IMR-90 (cell line): ENCODE data around the gene ZNF613. TPM values are rescaled to one million over a fixed set of nuclear protein-coding genes. Genes with fewer than 3 reads are reported as not detected.

Source experiments
- ATAC-seq: fragments of 200-7000 bp; cut with Tn5 transposase; 2 replicates; pipeline ENCODE4 v1.9.1; 2020; ENCODE audit warnings: low read depth, mild to moderate bottlenecking, moderate library complexity
- BruUV-seq: library from RNA; stranded (reverse); fragments of 400-500 nt; replicated peaks from 2 replicates; lab custom pipeline; 2021; lab: Mats Ljungman, UMichigan
- CTCF ChIA-PET: fragments of 300-600 bp; formaldehyde crosslinking; extraction: SDS; loops from one replicate; lab custom pipeline; 2021; ENCODE audit warnings: antibody characterized with exemption; lab: Yijun Ruan, JAX
- POLR2A ChIA-PET: fragments of 300-600 bp; sonication (Branson Sonifier 250); formaldehyde crosslinking; loops from one replicate; lab custom pipeline; 2022; ENCODE audit warnings: antibody characterized with exemption; ENCODE audit not compliant: unreplicated experiment; lab: Charles Lee
- DNase-seq: peaks from one replicate; pipeline ENCODE4 v3.0.0; 2013
- H2AFZ ChIP-seq: replicated peaks from 2 replicates; pipeline ENCODE3; 2013; ENCODE audit warnings: low read length, mild to moderate bottlenecking; ENCODE audit not compliant: poor library complexity
- H2AK5ac ChIP-seq: 2 replicates; pipeline ENCODE4 v1.6.1; 2013; ENCODE audit warnings: low read depth, low read length, inconsistent platforms
- H2AK9ac ChIP-seq: replicated peaks from 2 replicates; pipeline ENCODE3; 2013; ENCODE audit warnings: mild to moderate bottlenecking, low read depth, low read length, moderate library complexity; ENCODE audit not compliant: poor library complexity
- H2BK120ac ChIP-seq: 2 replicates; pipeline ENCODE4 v1.6.1; 2013; ENCODE audit warnings: low read depth, low read length, inconsistent platforms
- H2BK15ac ChIP-seq: 3 replicates; pipeline ENCODE4 v1.6.1; 2013; ENCODE audit warnings: low read depth, low read length, inconsistent platforms
- H2BK20ac ChIP-seq: 2 replicates; pipeline ENCODE4 v1.6.1; 2013; ENCODE audit warnings: low read depth, mild to moderate bottlenecking, inconsistent platforms, low read length, moderate library complexity
- H2BK5ac ChIP-seq: 2 replicates; pipeline ENCODE4 v1.6.1; 2013; ENCODE audit warnings: mild to moderate bottlenecking, low read depth, low read length, inconsistent platforms; ENCODE audit not compliant: poor library complexity, severe bottlenecking
- H3K14ac ChIP-seq: replicated peaks from 2 replicates; pipeline ENCODE4 v1.6.1; 2013; ENCODE audit warnings: low read depth, low read length, inconsistent platforms
- H3K18ac ChIP-seq: 2 replicates; pipeline ENCODE4 v1.6.1; 2013; ENCODE audit warnings: low read depth, low read length, control low read depth
- H3K23ac ChIP-seq: 2 replicates; pipeline ENCODE4 v1.6.1; 2013; ENCODE audit warnings: low read depth, low read length, inconsistent platforms
- H3K27ac ChIP-seq: 2 replicates; pipeline ENCODE4 v1.5.1; 2013; ENCODE audit warnings: mild to moderate bottlenecking, control low read depth, low read length; ENCODE audit not compliant: insufficient read depth
- H3K27me3 ChIP-seq: 2 replicates; pipeline ENCODE4 v1.6.1; 2013; ENCODE audit warnings: low read length; ENCODE audit not compliant: control insufficient read depth, insufficient read depth
- H3K36me3 ChIP-seq: 2 replicates; pipeline ENCODE4 v1.6.1; 2013; ENCODE audit warnings: low read length, mixed read lengths; ENCODE audit not compliant: control insufficient read depth, insufficient read depth
- H3K4ac ChIP-seq: 2 replicates; pipeline ENCODE4 v1.6.1; 2013; ENCODE audit warnings: low read depth, low read length, inconsistent platforms
- H3K4me1 ChIP-seq: 2 replicates; pipeline ENCODE4 v1.6.1; 2013; ENCODE audit warnings: low read length, mixed read lengths; ENCODE audit not compliant: control insufficient read depth, insufficient read depth
- H3K4me2 ChIP-seq: 2 replicates; pipeline ENCODE4 v1.6.1; 2013; ENCODE audit warnings: low read depth, mild to moderate bottlenecking, control low read depth, low read length, moderate library complexity
- H3K4me3 ChIP-seq: 2 replicates; pipeline ENCODE4 v1.5.1; 2013; ENCODE audit warnings: low read depth, mild to moderate bottlenecking, control low read depth, low read length, moderate library complexity; ENCODE audit not compliant: insufficient read depth
- H3K56ac ChIP-seq: 2 replicates; pipeline ENCODE4 v1.6.1; 2013; ENCODE audit warnings: low read length, inconsistent platforms; ENCODE audit not compliant: insufficient read depth; ENCODE audit errors: extremely low read depth
- H3K79me1 ChIP-seq, 2 experiments: 2 replicates each; pipeline ENCODE4 v1.6.1; 2013; ENCODE audit warnings: low read length in 2 of 2, inconsistent platforms in 1 of 2, low read depth in 1 of 2
- H3K9ac ChIP-seq: 2 replicates; pipeline ENCODE4 v1.6.1; 2013; ENCODE audit warnings: low read depth, low read length, control low read depth
- H3K9me1 ChIP-seq: 2 replicates; pipeline ENCODE4 v1.6.1; 2013; ENCODE audit warnings: low read length, inconsistent platforms; ENCODE audit not compliant: insufficient read depth
- H3K9me3 ChIP-seq: 2 replicates; pipeline ENCODE4 v1.6.1; 2013; ENCODE audit warnings: low read length; ENCODE audit not compliant: control insufficient read depth, insufficient read depth
- H4K20me1 ChIP-seq: 2 replicates; pipeline ENCODE4 v1.6.1; 2013; ENCODE audit warnings: low read length, inconsistent platforms; ENCODE audit not compliant: insufficient read depth
- H4K5ac ChIP-seq: 2 replicates; pipeline ENCODE4 v1.6.1; 2013; ENCODE audit warnings: mild to moderate bottlenecking, low read depth, low read length, control low read depth
- H4K8ac ChIP-seq, 2 experiments: 2 replicates each; pipeline ENCODE4 v1.6.1; 2013; ENCODE audit warnings: low read depth in 2 of 2, low read length in 2 of 2, control low read depth in 1 of 2, inconsistent platforms in 1 of 2
- H4K91ac ChIP-seq: 2 replicates; pipeline ENCODE4 v1.6.1; 2013; ENCODE audit warnings: low read depth, low read length, inconsistent platforms; ENCODE audit not compliant: insufficient read depth
- CEBPB ChIP-seq: IDR thresholded peaks from 2 replicates; pipeline ENCODE4 v1.6.1; 2012; ENCODE audit warnings: low read depth, low read length, improper control_type of control experiment
- MAFK ChIP-seq: IDR thresholded peaks from 2 replicates; pipeline ENCODE4 v1.6.1; 2012; ENCODE audit warnings: low read depth, low read length, improper control_type of control experiment
- MAZ ChIP-seq: IDR thresholded peaks from 2 replicates; pipeline ENCODE4 v1.6.1; 2012; ENCODE audit warnings: low read depth, mild to moderate bottlenecking, low read length, improper control_type of control experiment, moderate library complexity, borderline replicate concordance
- NFE2L2 ChIP-seq: fragments of 150-350 bp; IDR thresholded peaks from 2 replicates; pipeline ENCODE4 v1.6.1; 2016; ENCODE audit warnings: low read depth, mild to moderate bottlenecking, low read length
- RCOR1 ChIP-seq: IDR thresholded peaks from 2 replicates; pipeline ENCODE4 v1.6.1; 2012; ENCODE audit warnings: mild to moderate bottlenecking, low read length, improper control_type of control experiment; ENCODE audit not compliant: insufficient replicate concordance
- RFX5 ChIP-seq: IDR thresholded peaks from 2 replicates; pipeline ENCODE4 v1.8.0; 2012; ENCODE audit warnings: low read depth, mild to moderate bottlenecking, low read length, moderate library complexity
- USF2 ChIP-seq: fragments of 150-350 bp; IDR thresholded peaks from 2 replicates; pipeline ENCODE4 v1.6.1; 2017; ENCODE audit warnings: mild to moderate bottlenecking, antibody characterized with exemption, low read length, low read depth
- WGBS, 2 experiments: methylation state at CpG; one replicate each; pipeline versions ENCODE4 v1.1.5 to v1.1.7; 2013; ENCODE audit warnings: missing lambda C conversion rate in 2 of 2; ENCODE audit not compliant: insufficient read length in 1 of 2; ENCODE audit errors: extremely low coverage in 2 of 2; 5-methylcytosine and 5-hydroxymethylcytosine counted together
- dilution Hi-C: fragments of 300-500 bp; cut with HindIII; formaldehyde crosslinking; loops from one replicate; pipeline ENCODE4 v1.14.3; 2018; ENCODE audit warnings: low sequenced_read_pairs; ENCODE audit not compliant: unreplicated experiment
- in situ Hi-C: fragments of 300-500 bp; cut with MboI; formaldehyde crosslinking; loops from 3 replicates; pipeline ENCODE4 v1.14.3; 2019; ENCODE audit warnings: low sequenced_read_pairs, inconsistent platforms, mixed read lengths
- intact Hi-C: fragments of 100-400 bp; cut with micrococcal nuclease; formaldehyde crosslinking; loops from 2 replicates; pipeline ENCODE4 v1.10.0; 2022
- polyA plus RNA-seq, 3 experiments: library from polyadenylated mRNA; depleted of rRNA; stranded (reverse); fragments of >200 nt; gene quantifications; 2 replicates each; pipeline ENCODE4 v1.2.3, GENCODE V29; 2012; ENCODE audit warnings: low replicate concordance in 1 of 3
- total RNA-seq: library from RNA; depleted of rRNA; stranded (reverse); fragments of >200 nt; gene quantifications from 2 replicates; pipeline ENCODE4 v1.2.3, GENCODE V29; 2012

ZNF613 gene
- total and polyA plus RNA-seq, 2 of the 4 experiments (the other 2 are of a cell fraction) = 3.3 to 10.4 TPM

DNA sequence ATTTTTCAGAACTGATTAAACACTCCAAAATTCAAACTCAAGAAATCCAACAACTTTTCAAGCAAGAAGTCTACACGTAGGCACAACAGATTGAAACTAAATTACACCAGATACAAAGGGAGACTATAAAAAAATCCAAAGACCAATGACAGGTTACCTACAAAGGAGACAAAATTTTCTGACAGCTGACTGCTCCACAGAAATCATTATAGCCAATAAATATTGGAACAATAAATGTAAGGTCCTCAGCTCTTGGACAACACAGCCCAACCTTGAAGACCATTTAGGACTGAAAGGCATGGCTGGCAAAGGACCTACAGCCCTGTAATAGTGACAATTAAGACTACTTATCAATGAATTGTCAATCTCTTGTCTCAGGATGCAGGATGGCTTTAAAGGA, 43.4 kb downstream of the ZNF613 start:
- Histone ChIP-seq H2AK5ac (no peak overlapping the region), H4K5ac (no peak overlapping the region), H3K14ac (no peak overlapping the region), H3K27me3 (no peaks in the 10 kb centered on the region), H3K27ac (no peak overlapping the region), H4K91ac (no peak overlapping the region), H2AK9ac (no peak overlapping the region), H2BK5ac (no peak overlapping the region), H2BK20ac (no peak overlapping the region), H4K20me1 (no peaks in the 10 kb centered on the region), H3K23ac (no peak overlapping the region), H3K4me2 (no peak overlapping the region), H3K9ac (no peak overlapping the region), H2AFZ (no peak overlapping the region), H2BK15ac (no peak overlapping the region), H3K79me1 (peaks cover 2 to 10% of the 10 kb centered on the region in 2 experiments; a peak in 2 of 4 replicates), H3K4me1 (no peaks in the 10 kb centered on the region), H3K4me3 (no peak overlapping the region), H3K9me1 (no peaks in the 10 kb centered on the region), H2BK120ac (no peak overlapping the region), H3K36me3 (peaks cover 59% of the 10 kb centered on the region), H3K56ac (no peak overlapping the region), H3K4ac (no peak overlapping the region), H3K9me3 (peaks cover 77% of the 10 kb centered on the region), H3K18ac (no peak overlapping the region), H4K8ac (no peak overlapping the region)
- intact Hi-C loops (no loop called here), in situ Hi-C loops (no loop called here), dilution Hi-C loops (no loop called here)
- DNase-seq = no peak
- no peak for ATAC-seq
- no CpG with 5 or more reads among the region's 1 CpG for WGBS, 2 experiments
- CTCF ChIA-PET = no interaction called here
- POLR2A ChIA-PET = no interaction called here
- TF ChIP-seq NFE2L2 = no peak
- no peak for TF ChIP-seq RFX5
- no peak for TF ChIP-seq MAZ
- no peak for TF ChIP-seq USF2
- TF ChIP-seq RCOR1 = no peak
- no peak for TF ChIP-seq MAFK
- TF ChIP-seq CEBPB = no peak
- no TSS peak for BruUV-seq
